Common myeloid progenitor, CD34-positive (primary cell): ENCODE data around the gene ACE2.

Experiments used
- CTCF ChIA-PET: fragments of 350-600 bp; sonication (Branson Sonifier 250); formaldehyde crosslinking; loops from one replicate; lab custom pipeline; 2021; ENCODE audit warnings: antibody characterized with exemption; lab: Charles Lee
- POLR2A ChIA-PET: fragments of 350-600 bp; sonication (Branson Sonifier 250); formaldehyde crosslinking; loops from one replicate; lab custom pipeline; 2021; ENCODE audit warnings: antibody characterized with exemption; lab: Charles Lee
- DNase-seq, 3 donors: peaks; one replicate each; pipeline versions ENCODE4 v3.0.0 to v3.0.0-alpha.2; 2013
- H3K27ac ChIP-seq, 2 experiments: 1 replicate in 1 of 2; 2 replicates in 1 of 2; pipeline ENCODE4 v1.7.0; 2013; ENCODE audit warnings: inconsistent platforms in 2 of 2, low read length in 2 of 2, mild to moderate bottlenecking in 2 of 2, low read depth in 1 of 2, moderate library complexity in 1 of 2; ENCODE audit not compliant: severe bottlenecking in 2 of 2, insufficient read depth in 1 of 2, poor library complexity in 1 of 2
- H3K27me3 ChIP-seq, 5 experiments: replicated peaks in 2 of 5; 1 replicate in 3 of 5; 2 replicates in 2 of 5; pipeline versions ENCODE4 v1.6.1 to v1.7.0; 2013; ENCODE audit warnings: low read length in 4 of 5, mild to moderate bottlenecking in 2 of 5, moderate library complexity in 2 of 5, inconsistent platforms in 1 of 5; ENCODE audit not compliant: insufficient read depth in 5 of 5, control insufficient read depth in 4 of 5
- H3K36me3 ChIP-seq, 4 experiments: 1 replicate in 2 of 4; 2 replicates in 2 of 4; pipeline versions ENCODE4 v1.6.1 to v1.7.0; 2013; ENCODE audit warnings: low read length in 3 of 4, control low read depth in 1 of 4, mild to moderate bottlenecking in 1 of 4; ENCODE audit not compliant: control insufficient read depth in 4 of 4, insufficient read depth in 4 of 4
- H3K4me1 ChIP-seq, 4 experiments: 1 replicate in 3 of 4; 2 replicates in 1 of 4; pipeline versions ENCODE4 v1.6.1 to v1.7.1; 2013; ENCODE audit warnings: low read length in 3 of 4, mild to moderate bottlenecking in 3 of 4, control low read depth in 1 of 4, inconsistent platforms in 1 of 4, moderate library complexity in 1 of 4; ENCODE audit not compliant: control insufficient read depth in 4 of 4, insufficient read depth in 4 of 4; ENCODE audit errors: control extremely low read depth in 1 of 4
- H3K4me3 ChIP-seq, 7 experiments: 1 replicate in 4 of 7; 2 replicates in 3 of 7; pipeline versions ENCODE4 v1.5.1 to v1.7.0; 2013; ENCODE audit warnings: mild to moderate bottlenecking in 7 of 7, low read length in 6 of 7, moderate library complexity in 6 of 7, inconsistent platforms in 2 of 7, low read depth in 2 of 7, control low read depth in 1 of 7; ENCODE audit not compliant: insufficient read depth in 4 of 7, control insufficient read depth in 1 of 7; ENCODE audit errors: extremely low read depth in 1 of 7
- H3K9me3 ChIP-seq, 5 experiments: 1 replicate in 4 of 5; 2 replicates in 1 of 5; pipeline versions ENCODE4 v1.6.1 to v1.7.1; 2013; ENCODE audit warnings: low read length in 4 of 5, mild to moderate bottlenecking in 2 of 5, inconsistent platforms in 1 of 5, low read depth in 1 of 5, moderate library complexity in 1 of 5; ENCODE audit not compliant: control insufficient read depth in 4 of 5, insufficient read depth in 2 of 5; ENCODE audit errors: control extremely low read depth in 1 of 5
- WGBS: methylation state at CpG from one replicate; pipeline ENCODE4 v1.1.5; 2013; ENCODE audit not compliant: insufficient coverage; 5-methylcytosine and 5-hydroxymethylcytosine counted together

The ACE2 gene

DNA sequence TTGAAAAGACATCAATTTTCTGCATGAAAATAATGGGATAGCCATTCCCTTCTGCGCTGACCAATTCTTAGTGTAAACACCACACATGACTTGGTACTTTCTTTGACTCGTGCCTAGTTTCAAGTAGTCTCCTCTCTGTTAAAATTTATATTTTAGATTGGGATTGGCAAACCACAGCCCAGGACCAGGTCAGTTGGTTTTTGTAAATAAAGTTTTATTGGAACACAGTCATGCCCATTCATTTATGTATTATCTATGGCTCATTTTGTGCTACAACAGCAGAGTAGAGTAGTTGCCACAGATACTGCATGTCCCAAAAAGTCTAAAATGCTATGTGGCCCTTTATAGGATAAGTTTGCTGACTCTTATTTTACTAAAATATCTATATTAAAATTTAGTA, 53.4 kb downstream of the ACE2 start:
- H3K4me1 ChIP-seq = no peaks in the 10 kb centered on the region
- no peak for DNase-seq
- POLR2A ChIA-PET = no interaction called here
- H3K4me3 ChIP-seq = no peak overlapping the region
- no peaks in the 10 kb centered on the region for H3K36me3 ChIP-seq
- 100% methylated on average over 1 of the region's 2 CpGs for WGBS
- H3K9me3 ChIP-seq = peaks cover 0 to 6% (median 0%) of the 10 kb centered on the region in 5 experiments
- peaks cover 0 to 28% (median 0%) of the 10 kb centered on the region in 5 experiments for H3K27me3 ChIP-seq
- no peak overlapping the region for H3K27ac ChIP-seq
- CTCF ChIA-PET = no interaction called here

DNA sequence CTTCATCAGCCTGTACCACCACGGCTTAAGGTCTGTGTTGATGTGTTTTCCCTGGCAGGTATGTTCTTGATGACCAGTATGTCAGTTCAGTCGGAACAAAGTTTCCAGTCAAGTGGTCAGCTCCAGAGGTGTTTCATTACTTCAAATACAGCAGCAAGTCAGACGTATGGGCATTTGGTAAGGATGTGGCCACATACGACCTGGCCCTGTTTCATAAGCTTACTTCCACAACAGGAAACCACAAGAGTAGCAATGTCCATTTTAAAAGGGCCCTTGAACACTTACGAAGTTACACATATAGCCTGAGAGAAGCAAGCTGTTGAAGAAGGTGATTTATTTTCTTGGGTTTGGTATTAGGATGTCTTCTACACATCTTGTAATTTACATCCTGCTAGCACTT, 54.0 kb downstream of the ACE2 start:
- ChIA-PET CTCF (no interaction called here), POLR2A (no interaction called here)
- H3K4me3 ChIP-seq = no peak overlapping the region
- H3K4me1 ChIP-seq = no peaks in the 10 kb centered on the region
- H3K27me3 ChIP-seq = peaks cover 0 to 28% (median 0%) of the 10 kb centered on the region in 5 experiments
- peaks cover 0 to 6% (median 0%) of the 10 kb centered on the region in 5 experiments for H3K9me3 ChIP-seq
- DNase-seq = no peak
- 88% methylated on average over 2 of the region's 5 CpGs for WGBS
- no peaks in the 10 kb centered on the region for H3K36me3 ChIP-seq
- H3K27ac ChIP-seq = no peak overlapping the region

DNA sequence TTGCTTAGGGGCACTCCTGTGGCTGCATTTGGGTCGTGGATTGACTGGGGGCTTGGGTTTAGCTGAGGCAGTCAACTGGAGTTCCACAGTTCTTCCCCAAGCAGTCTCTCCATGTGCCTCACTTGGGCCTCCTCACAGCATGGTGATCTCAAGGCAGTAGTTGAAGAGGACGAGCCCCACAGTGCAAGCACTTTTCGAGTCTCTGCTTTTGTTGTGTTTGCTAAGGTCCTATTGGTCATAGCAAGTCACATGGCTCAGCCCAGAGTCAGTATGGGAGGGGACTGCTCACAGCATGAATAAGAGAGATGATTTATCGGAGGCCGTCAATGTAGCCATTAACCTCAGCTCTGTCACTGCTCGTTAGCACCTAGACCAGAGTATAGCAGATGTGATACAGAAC, 70.4 kb downstream of the ACE2 start:
- Histone ChIP-seq H3K27ac (no peak overlapping the region), H3K9me3 (no peaks in the 10 kb centered on the region), H3K27me3 (peaks cover 0 to 7% (median 0%) of the 10 kb centered on the region in 5 experiments), H3K4me1 (peaks cover 0 to 2% (median 0%) of the 10 kb centered on the region in 4 experiments), H3K36me3 (no peaks in the 10 kb centered on the region), H3K4me3 (no peak overlapping the region)
- CTCF ChIA-PET = no interaction called here
- POLR2A ChIA-PET = no interaction called here
- WGBS = 81% methylated on average over 4 of the region's 6 CpGs
- DNase-seq = no peak

DNA sequence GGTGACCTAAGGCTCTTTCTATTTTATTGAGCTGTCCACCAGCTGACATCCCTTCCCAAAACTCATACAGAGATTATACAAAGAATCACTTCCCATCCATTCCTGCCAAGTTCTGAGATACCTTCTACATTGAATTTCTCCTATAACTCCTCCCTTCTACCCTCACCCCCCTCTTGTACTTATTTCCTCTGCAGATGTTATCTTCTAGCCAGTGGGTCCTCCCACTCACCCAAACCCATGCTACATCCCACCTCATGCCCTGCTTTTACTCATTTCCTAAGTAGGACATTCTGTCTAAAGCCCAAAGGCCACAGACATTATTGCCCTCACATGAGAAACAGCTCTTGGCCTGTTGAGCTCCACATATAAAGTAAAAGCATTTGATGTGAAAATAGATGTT, 71.6 kb downstream of the ACE2 start:
- peaks cover 0 to 7% (median 0%) of the 10 kb centered on the region in 5 experiments for H3K27me3 ChIP-seq

DNA sequence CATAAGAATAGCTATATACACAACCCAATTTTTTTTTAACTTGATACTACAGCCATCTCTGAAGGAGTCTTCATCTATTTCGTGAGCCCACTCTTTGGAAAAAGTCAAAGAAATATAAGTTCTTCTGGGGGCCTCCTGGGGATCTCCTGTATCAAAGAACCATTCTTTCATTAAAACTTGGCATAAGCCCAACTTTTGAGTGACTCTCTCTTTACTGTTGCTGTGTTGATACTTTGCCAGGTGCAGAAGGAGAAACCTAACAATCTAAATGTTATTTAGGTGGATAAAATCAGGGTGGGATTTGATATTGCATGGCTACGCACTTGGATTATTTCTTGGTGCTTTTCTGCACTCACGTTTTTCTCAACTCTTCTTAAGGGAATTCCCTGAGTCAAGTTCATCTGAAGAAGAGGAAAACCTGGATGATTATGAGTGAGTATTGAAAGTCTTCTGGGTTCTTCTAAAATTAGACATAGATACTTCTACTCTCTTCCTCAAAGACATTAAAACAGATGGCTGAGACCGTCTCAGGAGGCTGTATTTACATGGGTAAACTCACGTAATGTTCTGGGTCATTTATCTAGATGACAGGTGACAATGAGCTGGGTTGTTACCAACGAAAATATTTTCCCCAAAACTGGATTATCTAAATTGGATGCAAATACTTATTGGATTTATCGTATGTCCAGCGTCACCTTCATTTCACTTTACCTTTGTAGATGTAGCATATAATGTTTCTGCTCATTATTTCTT, 74.9 kb downstream of the ACE2 start:
- H3K36me3 ChIP-seq = no peaks in the 10 kb centered on the region
- ChIA-PET POLR2A (no interaction called here), CTCF (no interaction called here)
- H3K4me3 ChIP-seq = no peak overlapping the region
- no peak for DNase-seq
- no peaks in the 10 kb centered on the region for H3K9me3 ChIP-seq
- H3K4me1 ChIP-seq = peaks cover 0 to 5% (median 0%) of the 10 kb centered on the region in 4 experiments
- H3K27me3 ChIP-seq = peaks cover 0 to 9% (median 0%) of the 10 kb centered on the region in 5 experiments
- WGBS = 64% methylated on average over 5 of the region's 8 CpGs
- H3K27ac ChIP-seq = no peak overlapping the region

More for the DNA sequence above, 71.6 kb downstream of the ACE2 start:
- POLR2A ChIA-PET = no interaction called here
- Histone ChIP-seq H3K4me3 (no peak overlapping the region), H3K9me3 (no peaks in the 10 kb centered on the region), H3K27ac (no peak overlapping the region), H3K4me1 (peaks cover 0 to 5% (median 0%) of the 10 kb centered on the region in 4 experiments), H3K36me3 (no peaks in the 10 kb centered on the region)
- DNase-seq = no peak
- CTCF ChIA-PET = interaction anchor here (1.2 kb wide), 1 partner anchor 58 kb away, joined by 3 read pairs; no protein-coding TSS in a partner anchor

DNA sequence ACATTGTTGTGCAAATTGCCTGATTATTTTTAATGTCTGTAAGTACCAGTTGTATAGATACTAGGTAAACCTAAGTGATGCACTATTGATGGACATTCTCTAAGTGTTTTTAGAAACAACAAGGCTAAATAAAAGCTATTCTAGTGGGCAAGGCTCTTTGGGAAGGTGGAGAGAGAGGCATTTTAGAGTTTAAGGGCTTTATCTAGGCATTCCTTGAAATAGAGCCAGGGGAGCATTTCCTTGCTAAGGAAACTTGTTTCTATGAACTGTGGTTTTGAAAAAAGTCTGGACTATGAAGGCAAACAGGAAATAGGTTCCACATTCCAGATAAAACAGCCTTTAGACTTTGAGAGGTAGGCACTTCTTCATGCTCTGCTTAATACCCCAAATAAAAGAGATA, 76.3 kb downstream of the ACE2 start:
- Histone ChIP-seq H3K9me3 (no peaks in the 10 kb centered on the region), H3K4me3 (no peak overlapping the region), H3K36me3 (no peaks in the 10 kb centered on the region), H3K27me3 (peaks cover 0 to 6% (median 0%) of the 10 kb centered on the region in 5 experiments), H3K4me1 (peaks cover 0 to 5% (median 0%) of the 10 kb centered on the region in 4 experiments), H3K27ac (no peak overlapping the region)
- POLR2A ChIA-PET = no interaction called here
- CTCF ChIA-PET = no interaction called here
- DNase-seq = no peak

DNA sequence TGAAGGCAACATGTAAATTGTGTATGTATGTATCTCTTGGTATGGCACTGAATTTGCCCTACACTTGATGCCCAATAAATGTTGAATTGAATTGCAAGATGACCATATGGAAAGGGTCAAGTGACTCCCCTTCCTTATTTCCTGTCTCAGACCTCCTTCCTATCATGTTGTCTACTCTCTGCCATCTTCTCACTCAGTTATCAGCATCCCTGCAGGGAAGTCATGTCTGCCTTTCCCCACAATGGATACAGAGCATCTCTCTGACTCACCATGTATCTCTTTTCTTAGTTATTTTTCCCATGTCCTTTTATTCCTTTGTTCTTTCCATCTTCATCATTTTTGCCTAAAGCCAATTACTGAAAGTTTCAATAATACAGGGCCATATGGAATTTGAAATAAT, 77.7 kb downstream of the ACE2 start:
- Histone ChIP-seq H3K27me3 (peaks cover 0 to 6% (median 0%) of the 10 kb centered on the region in 5 experiments), H3K36me3 (no peaks in the 10 kb centered on the region), H3K27ac (no peak overlapping the region), H3K9me3 (no peaks in the 10 kb centered on the region), H3K4me1 (peaks cover 0 to 3% (median 0%) of the 10 kb centered on the region in 4 experiments), H3K4me3 (no peak overlapping the region)
- POLR2A ChIA-PET = no interaction called here
- CTCF ChIA-PET = no interaction called here
- DNase-seq = no peak
